ENCODE results near the gene ITM2B. TPM values are rescaled to one million over a fixed set of nuclear protein-coding genes. Genes with fewer than 3 reads are reported as not detected.

Gene ITM2B
- total and polyA plus RNA-seq, 2 experiments from 2014 or later: 139 to 318 TPM

- no peak overlapping the region for H3K4me3 ChIP-seq
- H3K4me2 ChIP-seq: no peak overlapping the region
- Mint-ChIP-seq H3K27me3 (ENCODE audit: insufficient read depth, low read depth, poor library complexity) (no peaks in the 10 kb centered on the region), H3K27ac (no peak overlapping the region), H3K4me1 (no peaks in the 10 kb centered on the region), H3K9me3 (peaks cover 21% of the 10 kb centered on the region), H3K4me3 (no peak overlapping the region), H3K36me3 (ENCODE audit: low read depth) (peaks cover 11% of the 10 kb centered on the region; the same call in 2 of the 3 replicates)
- no peak overlapping the region for H2AFZ ChIP-seq
- no peaks in the 10 kb centered on the region for H4K20me1 ChIP-seq (replicated peaks; ENCODE audit: insufficient read depth)
- no peak for DNase-seq (ENCODE audit: low spot score)
- H3K27ac ChIP-seq (ENCODE audit: low read depth): no peak overlapping the region
- H3K36me3 ChIP-seq (ENCODE audit: insufficient read depth): no peaks in the 10 kb centered on the region
- no peaks in the 10 kb centered on the region for H3F3A ChIP-seq (replicated peaks; ENCODE audit: low read depth)
- no peaks in the 10 kb centered on the region for H3K79me2 ChIP-seq (replicated peaks; ENCODE audit: insufficient read depth)
- TF ChIP-seq POLR2AphosphoS5 (IDR thresholded peaks at IDR 0.05; ENCODE audit: low read depth) (no peak), ZNF331 (CRISPR knock-in tag; IDR thresholded peaks at IDR 0.05; ENCODE audit: low read depth) (no peak), STAT1 (IDR thresholded peaks at IDR 0.05; ENCODE audit: unreplicated experiment) (no peak), ETS1 (IDR thresholded peaks at IDR 0.05) (no peak), JUNB (IDR thresholded peaks at IDR 0.05; ENCODE audit: unreplicated experiment) (no peak), EZH2phosphoT487 (IDR thresholded peaks at IDR 0.05; ENCODE audit: unreplicated experiment) (no peak), CREB1 (CRISPR knock-in tag; IDR thresholded peaks at IDR 0.05; ENCODE audit: low read depth) (no peak), NANOG (IDR thresholded peaks at IDR 0.05; ENCODE audit: borderline replicate concordance) (no peak)
- TF ChIP-seq, protein P1, sequence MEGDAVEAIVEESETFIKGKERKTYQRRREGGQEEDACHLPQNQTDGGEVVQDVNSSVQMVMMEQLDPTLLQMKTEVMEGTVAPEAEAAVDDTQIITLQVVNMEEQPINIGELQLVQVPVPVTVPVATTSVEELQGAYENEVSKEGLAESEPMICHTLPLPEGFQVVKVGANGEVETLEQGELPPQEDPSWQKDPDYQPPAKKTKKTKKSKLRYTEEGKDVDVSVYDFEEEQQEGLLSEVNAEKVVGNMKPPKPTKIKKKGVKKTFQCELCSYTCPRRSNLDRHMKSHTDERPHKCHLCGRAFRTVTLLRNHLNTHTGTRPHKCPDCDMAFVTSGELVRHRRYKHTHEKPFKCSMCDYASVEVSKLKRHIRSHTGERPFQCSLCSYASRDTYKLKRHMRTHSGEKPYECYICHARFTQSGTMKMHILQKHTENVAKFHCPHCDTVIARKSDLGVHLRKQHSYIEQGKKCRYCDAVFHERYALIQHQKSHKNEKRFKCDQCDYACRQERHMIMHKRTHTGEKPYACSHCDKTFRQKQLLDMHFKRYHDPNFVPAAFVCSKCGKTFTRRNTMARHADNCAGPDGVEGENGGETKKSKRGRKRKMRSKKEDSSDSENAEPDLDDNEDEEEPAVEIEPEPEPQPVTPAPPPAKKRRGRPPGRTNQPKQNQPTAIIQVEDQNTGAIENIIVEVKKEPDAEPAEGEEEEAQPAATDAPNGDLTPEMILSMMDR (conservative IDR thresholded peaks at IDR 0.05; ENCODE audit: low read depth in 2 of 2): no peak
- TF ChIP-seq, protein P2, sequence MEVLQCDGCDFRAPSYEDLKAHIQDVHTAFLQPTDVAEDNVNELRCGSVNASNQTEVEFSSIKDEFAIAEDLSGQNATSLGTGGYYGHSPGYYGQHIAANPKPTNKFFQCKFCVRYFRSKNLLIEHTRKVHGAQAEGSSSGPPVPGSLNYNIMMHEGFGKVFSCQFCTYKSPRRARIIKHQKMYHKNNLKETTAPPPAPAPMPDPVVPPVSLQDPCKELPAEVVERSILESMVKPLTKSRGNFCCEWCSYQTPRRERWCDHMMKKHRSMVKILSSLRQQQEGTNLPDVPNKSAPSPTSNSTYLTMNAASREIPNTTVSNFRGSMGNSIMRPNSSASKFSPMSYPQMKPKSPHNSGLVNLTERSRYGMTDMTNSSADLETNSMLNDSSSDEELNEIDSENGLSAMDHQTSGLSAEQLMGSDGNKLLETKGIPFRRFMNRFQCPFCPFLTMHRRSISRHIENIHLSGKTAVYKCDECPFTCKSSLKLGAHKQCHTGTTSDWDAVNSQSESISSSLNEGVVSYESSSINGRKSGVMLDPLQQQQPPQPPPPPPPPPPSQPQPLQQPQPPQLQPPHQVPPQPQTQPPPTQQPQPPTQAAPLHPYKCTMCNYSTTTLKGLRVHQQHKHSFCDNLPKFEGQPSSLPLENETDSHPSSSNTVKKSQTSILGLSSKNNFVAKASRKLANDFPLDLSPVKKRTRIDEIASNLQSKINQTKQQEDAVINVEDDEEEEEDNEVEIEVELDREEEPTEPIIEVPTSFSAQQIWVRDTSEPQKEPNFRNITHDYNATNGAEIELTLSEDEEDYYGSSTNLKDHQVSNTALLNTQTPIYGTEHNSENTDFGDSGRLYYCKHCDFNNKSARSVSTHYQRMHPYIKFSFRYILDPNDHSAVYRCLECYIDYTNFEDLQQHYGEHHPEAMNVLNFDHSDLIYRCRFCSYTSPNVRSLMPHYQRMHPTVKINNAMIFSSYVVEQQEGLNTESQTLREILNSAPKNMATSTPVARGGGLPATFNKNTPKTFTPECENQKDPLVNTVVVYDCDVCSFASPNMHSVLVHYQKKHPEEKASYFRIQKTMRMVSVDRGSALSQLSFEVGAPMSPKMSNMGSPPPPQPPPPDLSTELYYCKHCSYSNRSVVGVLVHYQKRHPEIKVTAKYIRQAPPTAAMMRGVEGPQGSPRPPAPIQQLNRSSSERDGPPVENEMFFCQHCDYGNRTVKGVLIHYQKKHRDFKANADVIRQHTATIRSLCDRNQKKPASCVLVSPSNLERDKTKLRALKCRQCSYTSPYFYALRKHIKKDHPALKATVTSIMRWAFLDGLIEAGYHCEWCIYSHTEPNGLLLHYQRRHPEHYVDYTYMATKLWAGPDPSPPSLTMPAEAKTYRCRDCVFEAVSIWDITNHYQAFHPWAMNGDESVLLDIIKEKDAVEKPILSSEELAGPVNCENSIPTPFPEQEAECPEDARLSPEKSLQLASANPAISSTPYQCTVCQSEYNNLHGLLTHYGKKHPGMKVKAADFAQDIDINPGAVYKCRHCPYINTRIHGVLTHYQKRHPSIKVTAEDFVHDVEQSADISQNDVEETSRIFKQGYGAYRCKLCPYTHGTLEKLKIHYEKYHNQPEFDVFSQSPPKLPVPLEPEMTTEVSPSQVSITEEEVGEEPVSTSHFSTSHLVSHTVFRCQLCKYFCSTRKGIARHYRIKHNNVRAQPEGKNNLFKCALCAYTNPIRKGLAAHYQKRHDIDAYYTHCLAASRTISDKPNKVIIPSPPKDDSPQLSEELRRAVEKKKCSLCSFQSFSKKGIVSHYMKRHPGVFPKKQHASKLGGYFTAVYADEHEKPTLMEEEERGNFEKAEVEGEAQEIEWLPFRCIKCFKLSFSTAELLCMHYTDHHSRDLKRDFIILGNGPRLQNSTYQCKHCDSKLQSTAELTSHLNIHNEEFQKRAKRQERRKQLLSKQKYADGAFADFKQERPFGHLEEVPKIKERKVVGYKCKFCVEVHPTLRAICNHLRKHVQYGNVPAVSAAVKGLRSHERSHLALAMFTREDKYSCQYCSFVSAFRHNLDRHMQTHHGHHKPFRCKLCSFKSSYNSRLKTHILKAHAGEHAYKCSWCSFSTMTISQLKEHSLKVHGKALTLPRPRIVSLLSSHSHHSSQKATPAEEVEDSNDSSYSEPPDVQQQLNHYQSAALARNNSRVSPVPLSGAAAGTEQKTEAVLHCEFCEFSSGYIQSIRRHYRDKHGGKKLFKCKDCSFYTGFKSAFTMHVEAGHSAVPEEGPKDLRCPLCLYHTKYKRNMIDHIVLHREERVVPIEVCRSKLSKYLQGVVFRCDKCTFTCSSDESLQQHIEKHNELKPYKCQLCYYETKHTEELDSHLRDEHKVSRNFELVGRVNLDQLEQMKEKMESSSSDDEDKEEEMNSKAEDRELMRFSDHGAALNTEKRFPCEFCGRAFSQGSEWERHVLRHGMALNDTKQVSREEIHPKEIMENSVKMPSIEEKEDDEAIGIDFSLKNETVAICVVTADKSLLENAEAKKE (CRISPR knock-in tag; IDR thresholded peaks at IDR 0.05): no peak
- no peaks in the 10 kb centered on the region for H3K27me3 ChIP-seq (ENCODE audit: insufficient read depth)
- no peaks in the 10 kb centered on the region for H3K4me1 ChIP-seq (ENCODE audit: insufficient read depth)
- ATAC-seq: no peak
- H3K9me2 ChIP-seq (ENCODE audit: insufficient read depth): 0 out of 2 replicates have a peak, but pooled peaks cover 3% of the 10 kb centered on the region
Observed at GRCh38 chr13:48220592-48220980, 12.4 kb upstream of the ITM2B start.

All from GM23338 (cell line).